ENCODE results near the gene RBBP7. TPM values are rescaled to one million over a fixed set of nuclear protein-coding genes. Genes with fewer than 3 reads are reported as not detected.
"Not testable (repeated sequence)": the region's sequence is repeated elsewhere in the genome, so short reads cannot be mapped to it uniquely, and the experiment has no call there.

Gene RBBP7
- total and polyA plus RNA-seq, 2 donors (not counting 1 experiment from before 2014, with no cell fraction given) = 149 to 174 TPM

DNA sequence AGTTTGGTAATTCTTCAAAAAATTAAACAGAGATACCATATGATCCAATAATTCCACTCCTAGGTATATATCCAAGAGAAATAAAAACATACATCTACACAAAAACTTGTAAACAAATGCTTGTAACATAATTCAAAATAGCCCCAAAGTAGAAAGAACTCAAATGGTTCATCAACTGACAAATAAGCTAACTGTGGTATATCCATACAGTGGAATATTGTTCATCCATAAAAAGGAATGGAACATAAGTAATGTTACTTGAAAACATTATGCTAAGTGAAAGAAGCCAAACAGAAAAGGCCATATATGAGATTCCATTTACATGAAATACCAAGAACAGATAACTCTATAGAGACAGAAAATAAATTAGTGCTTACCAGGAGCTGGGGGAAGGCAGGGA, 13.4 kb downstream of the RBBP7 start:
- H3K9me3 ChIP-seq (ENCODE audit: control insufficient read depth, insufficient read depth, low read depth, low read length) = no peaks in the 10 kb centered on the region
- no peaks in the 10 kb centered on the region for H3K27me3 ChIP-seq (ENCODE audit: control insufficient read depth, insufficient read depth, low read length)
- H3K79me2 ChIP-seq (ENCODE audit: control insufficient read depth, insufficient read depth, low read length) = peaks cover 37% of the 10 kb centered on the region
- H2AFZ ChIP-seq (ENCODE audit: low read length) = no peak overlapping the region
- H4K20me1 ChIP-seq (ENCODE audit: control insufficient read depth, extremely low read depth, insufficient read depth, low read length) = no peaks in the 10 kb centered on the region
- H3K4me3 ChIP-seq (replicated peaks in 1 of 4; ENCODE audit: control extremely low read depth in 1 of 4, insufficient read depth in 1 of 4, low read depth in 3 of 4, low read length in 4 of 4) = no peak overlapping the region
- TF ChIP-seq EZH2 (IDR thresholded peaks at IDR 0.05; ENCODE audit: low read length, missing control alignments) = no peak
- TF ChIP-seq, protein P1, sequence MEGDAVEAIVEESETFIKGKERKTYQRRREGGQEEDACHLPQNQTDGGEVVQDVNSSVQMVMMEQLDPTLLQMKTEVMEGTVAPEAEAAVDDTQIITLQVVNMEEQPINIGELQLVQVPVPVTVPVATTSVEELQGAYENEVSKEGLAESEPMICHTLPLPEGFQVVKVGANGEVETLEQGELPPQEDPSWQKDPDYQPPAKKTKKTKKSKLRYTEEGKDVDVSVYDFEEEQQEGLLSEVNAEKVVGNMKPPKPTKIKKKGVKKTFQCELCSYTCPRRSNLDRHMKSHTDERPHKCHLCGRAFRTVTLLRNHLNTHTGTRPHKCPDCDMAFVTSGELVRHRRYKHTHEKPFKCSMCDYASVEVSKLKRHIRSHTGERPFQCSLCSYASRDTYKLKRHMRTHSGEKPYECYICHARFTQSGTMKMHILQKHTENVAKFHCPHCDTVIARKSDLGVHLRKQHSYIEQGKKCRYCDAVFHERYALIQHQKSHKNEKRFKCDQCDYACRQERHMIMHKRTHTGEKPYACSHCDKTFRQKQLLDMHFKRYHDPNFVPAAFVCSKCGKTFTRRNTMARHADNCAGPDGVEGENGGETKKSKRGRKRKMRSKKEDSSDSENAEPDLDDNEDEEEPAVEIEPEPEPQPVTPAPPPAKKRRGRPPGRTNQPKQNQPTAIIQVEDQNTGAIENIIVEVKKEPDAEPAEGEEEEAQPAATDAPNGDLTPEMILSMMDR (conservative IDR thresholded peaks at IDR 0.05 in 1 of 2, IDR thresholded peaks at IDR 0.05 in 1 of 2; ENCODE audit: low read depth in 1 of 2, low read length in 2 of 2) = no peak
- peaks cover 7% of the 10 kb centered on the region for H3K36me3 ChIP-seq (ENCODE audit: control insufficient read depth, insufficient read depth, low read length)
- no peak overlapping the region for H3K27ac ChIP-seq (ENCODE audit: insufficient read depth, low read length)
- no peak for DNase-seq (ENCODE audit: low read depth in 2 of 2)
- H3K4me2 ChIP-seq (ENCODE audit: extremely low read depth, insufficient read depth, low read length) = no peak overlapping the region
- H3K9ac ChIP-seq (ENCODE audit: insufficient read depth, low read length) = no peak overlapping the region
- H3K4me1 ChIP-seq (ENCODE audit: control insufficient read depth, extremely low read depth, insufficient read depth, low read length) = peaks cover 2% of the 10 kb centered on the region

DNA sequence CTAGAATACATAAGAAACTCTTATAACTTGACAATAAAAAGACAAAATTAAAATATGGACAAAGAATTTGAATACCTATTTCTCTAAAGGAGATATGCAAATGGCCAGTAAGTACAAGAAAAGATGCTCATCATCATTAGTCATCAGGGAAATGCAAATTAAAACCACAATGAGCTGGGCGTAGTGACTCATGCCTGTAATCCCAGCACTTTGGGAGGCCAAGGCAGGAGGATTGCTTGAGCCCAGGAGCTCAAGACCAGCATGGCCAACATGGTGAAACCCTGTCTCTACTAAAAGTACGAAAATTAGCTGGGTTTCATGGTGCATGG, 14.1 kb downstream of the RBBP7 start:
- not testable (repeated sequence) for H3K36me3 ChIP-seq (ENCODE audit: control insufficient read depth, insufficient read depth, low read length); H3K9ac ChIP-seq (ENCODE audit: insufficient read depth, low read length); H3K9me3 ChIP-seq (ENCODE audit: control insufficient read depth, insufficient read depth, low read depth, low read length); H2AFZ ChIP-seq (ENCODE audit: low read length); H3K4me3 ChIP-seq (replicated peaks in 1 of 4; ENCODE audit: control extremely low read depth in 1 of 4, insufficient read depth in 1 of 4, low read depth in 3 of 4, low read length in 4 of 4); H3K27me3 ChIP-seq (ENCODE audit: control insufficient read depth, insufficient read depth, low read length); H3K4me2 ChIP-seq (ENCODE audit: extremely low read depth, insufficient read depth, low read length); H4K20me1 ChIP-seq (ENCODE audit: control insufficient read depth, extremely low read depth, insufficient read depth, low read length); H3K27ac ChIP-seq (ENCODE audit: insufficient read depth, low read length); H3K4me1 ChIP-seq (ENCODE audit: control insufficient read depth, extremely low read depth, insufficient read depth, low read length)
- peak; percentile 53 to 79 for DNase-seq (ENCODE audit: low read depth in 2 of 2)
- H3K79me2 ChIP-seq (ENCODE audit: control insufficient read depth, insufficient read depth, low read length) = peaks cover 30% of the 10 kb centered on the region

DNA sequence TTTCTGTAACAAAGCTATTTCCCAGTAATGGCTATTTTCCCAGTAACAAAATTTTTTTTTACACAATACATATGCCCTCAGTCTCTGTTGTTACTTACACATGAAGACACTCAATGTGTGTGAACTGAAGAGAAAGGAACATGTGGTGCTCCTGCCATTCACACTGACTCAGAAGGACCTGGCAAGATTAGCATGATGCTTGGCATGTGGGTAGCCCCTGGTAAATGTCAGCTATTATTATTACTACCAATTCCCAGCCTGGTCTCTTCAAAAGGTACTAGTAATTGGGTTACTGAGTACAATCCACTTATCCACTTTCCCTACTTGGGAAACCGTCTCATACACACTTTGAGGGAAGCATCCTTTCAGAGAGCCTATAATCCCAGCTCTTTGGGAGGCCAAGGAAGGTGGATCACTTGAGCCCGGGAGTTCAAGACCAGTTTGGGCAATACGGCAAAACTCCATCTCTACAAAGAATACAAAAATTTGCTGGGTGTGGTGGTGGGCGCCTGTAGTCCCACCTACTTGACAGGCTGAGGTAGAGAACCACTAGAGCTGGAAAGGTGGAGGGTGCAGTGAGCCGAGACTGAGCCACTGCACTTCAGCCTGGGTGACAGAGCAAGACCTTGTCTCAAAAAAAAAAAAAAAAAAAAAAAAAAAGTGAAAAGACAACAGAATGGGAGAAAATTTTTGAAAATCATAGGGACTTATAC, 14.6 kb downstream of the RBBP7 start:
- TF ChIP-seq, protein P1 (conservative IDR thresholded peaks at IDR 0.05 in 1 of 2, IDR thresholded peaks at IDR 0.05 in 1 of 2; ENCODE audit: low read depth in 1 of 2, low read length in 2 of 2) = no peak
- TF ChIP-seq EZH2 (IDR thresholded peaks at IDR 0.05; ENCODE audit: low read length, missing control alignments) = no peak

More for the DNA sequence above, 14.6 kb downstream of the RBBP7 start:
- H3K4me2 ChIP-seq (ENCODE audit: extremely low read depth, insufficient read depth, low read length) = no peak overlapping the region
- peaks cover 28% of the 10 kb centered on the region for H3K79me2 ChIP-seq (ENCODE audit: control insufficient read depth, insufficient read depth, low read length)
- no peak for DNase-seq (ENCODE audit: low read depth in 2 of 2)
- no peak overlapping the region for H2AFZ ChIP-seq (ENCODE audit: low read length)
- peak overlapping the region; percentile 39 for H3K27ac ChIP-seq (ENCODE audit: insufficient read depth, low read length)
- H3K4me1 ChIP-seq (ENCODE audit: control insufficient read depth, extremely low read depth, insufficient read depth, low read length) = peaks cover 6% of the 10 kb centered on the region
- H3K4me3 ChIP-seq (replicated peaks in 1 of 4; ENCODE audit: control extremely low read depth in 1 of 4, insufficient read depth in 1 of 4, low read depth in 3 of 4, low read length in 4 of 4) = no peak overlapping the region
- H3K27me3 ChIP-seq (ENCODE audit: control insufficient read depth, insufficient read depth, low read length) = no peaks in the 10 kb centered on the region
- no peaks in the 10 kb centered on the region for H3K9me3 ChIP-seq (ENCODE audit: control insufficient read depth, insufficient read depth, low read depth, low read length)
- peaks cover 7% of the 10 kb centered on the region for H3K36me3 ChIP-seq (ENCODE audit: control insufficient read depth, insufficient read depth, low read length)
- H4K20me1 ChIP-seq (ENCODE audit: control insufficient read depth, extremely low read depth, insufficient read depth, low read length) = no peaks in the 10 kb centered on the region
- no peak overlapping the region for H3K9ac ChIP-seq (ENCODE audit: insufficient read depth, low read length)

All from fibroblast of lung (primary cell).